Endothelial cell of umbilical vein (primary cell): ENCODE measurements around the gene ATG10. TPM values are rescaled to one million over a fixed set of nuclear protein-coding genes. Genes with fewer than 3 reads are reported as not detected.

ENCODE experiments used
- BruUV-seq: library from RNA; stranded (reverse); fragments of 400-500 nt; replicated peaks from 2 replicates; lab custom pipeline; 2021; lab: Mats Ljungman, UMichigan
- CTCF ChIA-PET: fragments of 300-600, 350-600 bp; sonication (Branson Sonifier 250); formaldehyde crosslinking; loops from one replicate; lab custom pipeline; 2021; ENCODE audit warnings: antibody characterized with exemption, inconsistent platforms; lab: Charles Lee
- POLR2A ChIA-PET: fragments of 300-600, 350-600 bp; sonication (Branson Sonifier 250); formaldehyde crosslinking; loops from one replicate; lab custom pipeline; 2021; ENCODE audit warnings: antibody characterized with exemption, inconsistent platforms; lab: Charles Lee
- DNase-seq: peaks from one replicate; pipeline ENCODE4 v3.0.0-alpha.2; 2011; ENCODE audit warnings: low read depth, low spot score
- FAIRE-seq: peaks from 2 replicates; lab custom pipeline; 2011; peaks lifted over from hg19 to GRCh38; lab: Jason Lieb, UNC
- H2AFZ ChIP-seq: 2 replicates; pipeline ENCODE4 v1.6.0; 2012; ENCODE audit warnings: low read depth, low read length, control low read depth, inconsistent platforms
- H3K27ac ChIP-seq: 2 replicates; pipeline ENCODE4 v1.5.1; 2011; ENCODE audit warnings: low read depth, mild to moderate bottlenecking, control low read depth, low read length, moderate library complexity; ENCODE audit not compliant: insufficient read depth
- H3K27me3 ChIP-seq, 2 experiments: 2 replicates each; pipeline versions ENCODE4 v1.6.0 to v1.6.1; 2011; ENCODE audit warnings: low read length in 2 of 2, mixed read lengths in 1 of 2; ENCODE audit not compliant: control insufficient read depth in 2 of 2, insufficient read depth in 2 of 2
- H3K36me3 ChIP-seq, 2 experiments: 2 replicates in 1 of 2; 3 replicates in 1 of 2; pipeline ENCODE4 v1.5.1; 2011; ENCODE audit warnings: low read length in 2 of 2, mild to moderate bottlenecking in 1 of 2, moderate library complexity in 1 of 2; ENCODE audit not compliant: control insufficient read depth in 2 of 2, insufficient read depth in 2 of 2; ENCODE audit errors: extremely low read depth in 1 of 2
- H3K4me1 ChIP-seq: 3 replicates; pipeline ENCODE4 v1.5.1; 2011; ENCODE audit warnings: mild to moderate bottlenecking, low read length; ENCODE audit not compliant: control insufficient read depth, insufficient read depth; ENCODE audit errors: extremely low read depth
- H3K4me2 ChIP-seq: 2 replicates; pipeline ENCODE4 v1.6.1; 2011; ENCODE audit warnings: low read length, control low read depth, mixed read lengths; ENCODE audit not compliant: insufficient read depth
- H3K4me3 ChIP-seq, 3 experiments: fragments of 200-600 bp in 1 of 3; sonication (generic), shearing (Covaris generic) in 1 of 3; replicated peaks in 1 of 3; 2 replicates each; pipeline ENCODE4 v1.5.1; 2011 to 2016; ENCODE audit warnings: control low read depth in 3 of 3, low read length in 3 of 3, mild to moderate bottlenecking in 2 of 3, inconsistent platforms in 1 of 3, low read depth in 1 of 3, moderate library complexity in 1 of 3; ENCODE audit not compliant: insufficient read depth in 1 of 3
- H3K79me2 ChIP-seq: 2 replicates; pipeline ENCODE4 v1.6.0; 2012; ENCODE audit warnings: low read length, inconsistent platforms; ENCODE audit not compliant: control insufficient read depth, insufficient read depth
- H3K9ac ChIP-seq: replicated peaks from 2 replicates; pipeline ENCODE3; 2011; ENCODE audit warnings: low read length, control low read depth; ENCODE audit not compliant: insufficient read depth; ENCODE audit errors: extremely low read depth
- H3K9me1 ChIP-seq: replicated peaks from 3 replicates; pipeline ENCODE4 v1.6.0; 2011; ENCODE audit warnings: mild to moderate bottlenecking, low read length; ENCODE audit not compliant: control insufficient read depth, insufficient read depth; ENCODE audit errors: extremely low read depth
- H3K9me3 ChIP-seq: replicated peaks from 2 replicates; pipeline ENCODE4 v1.5.1; 2012; ENCODE audit warnings: low read length, inconsistent platforms; ENCODE audit not compliant: control insufficient read depth, insufficient read depth
- H4K20me1 ChIP-seq: replicated peaks from 2 replicates; pipeline ENCODE3; 2011; ENCODE audit warnings: mild to moderate bottlenecking, low read length; ENCODE audit not compliant: control insufficient read depth, insufficient read depth; ENCODE audit errors: extremely low read depth
- CTCF ChIP-seq, 2 donors: IDR thresholded peaks; 1 replicate in 1 of 2; 2 replicates in 1 of 2; pipeline ENCODE4 v1.5.1; 2011; ENCODE audit warnings: low read length in 2 of 2, mild to moderate bottlenecking in 2 of 2, moderate library complexity in 2 of 2, control low read depth in 1 of 2, inconsistent platforms in 1 of 2, low read depth in 1 of 2; ENCODE audit not compliant: insufficient read depth in 1 of 2; ENCODE audit errors: extremely low read depth in 1 of 2
- FOS ChIP-seq: IDR thresholded peaks from 2 replicates; pipeline ENCODE4 v1.6.1; 2011; ENCODE audit warnings: mild to moderate bottlenecking, low read length, moderate library complexity, borderline replicate concordance; ENCODE audit not compliant: insufficient read depth
- GATA2 ChIP-seq: IDR thresholded peaks from 2 replicates; pipeline ENCODE4 v1.7.0; 2011; ENCODE audit warnings: low read depth, mild to moderate bottlenecking, moderate library complexity, mixed read lengths, low read length; ENCODE audit not compliant: insufficient read length, insufficient read depth
- JUN ChIP-seq: IDR thresholded peaks from 2 replicates; pipeline ENCODE4 v1.6.1; 2011; ENCODE audit warnings: borderline replicate concordance, low read depth; ENCODE audit not compliant: insufficient read length, insufficient read depth
- MYC ChIP-seq: IDR thresholded peaks from one replicate; pipeline ENCODE4 v1.6.1; 2011; ENCODE audit warnings: mild to moderate bottlenecking, low read depth, low read length
- POLR2AphosphoS5 ChIP-seq: IDR thresholded peaks from 2 replicates; pipeline ENCODE4 v1.6.1; 2012; ENCODE audit warnings: low read depth, mild to moderate bottlenecking, control low read depth, low read length, moderate library complexity; ENCODE audit not compliant: insufficient read depth
- dilution Hi-C: fragments of 300-500 bp; cut with MboI; formaldehyde crosslinking; loops from one replicate; pipeline ENCODE4 v1.15.0; 2019; ENCODE audit warnings: low sequenced_read_pairs; ENCODE audit not compliant: extremely low pct_ligation_motif_present
- intact Hi-C: fragments of 100-400 bp; cut with micrococcal nuclease; formaldehyde crosslinking; loops from one replicate; pipeline ENCODE4 v1.10.0; 2022
- polyA plus RNA-seq, 4 experiments: library from polyadenylated mRNA; depleted of rRNA in 3 of 4; stranded (reverse) in 3 of 4; unstranded in 1 of 4; fragments of >200 nt; gene quantifications; 2 replicates each; pipeline versions ENCODE4 v1.2.1 to v1.2.3, GENCODE V29; 2011 to 2012; ENCODE audit warnings: missing spikeins in 1 of 4
- total RNA-seq: library from RNA; stranded (reverse); gene quantifications from 2 replicates; pipeline ENCODE4 v1.2.3, GENCODE V29; 2021
- TF ChIP-seq, protein P1 (sequence below): IDR thresholded peaks from 2 replicates; pipeline ENCODE4 v1.6.1; 2011; ENCODE audit not compliant: insufficient read depth, insufficient read length

ATG10 gene
- total and polyA plus RNA-seq, 2 donors (not counting 3 experiments of a cell fraction or from before 2014, with no cell fraction given), result 1.6 to 3.9 TPM

- no peaks in the 10 kb centered on the region for H4K20me1 ChIP-seq
- H2AFZ ChIP-seq, result no peak overlapping the region
- no peak overlapping the region for H3K9ac ChIP-seq
- intact Hi-C loops, result no loop called here
- no peaks in the 10 kb centered on the region for H3K27me3 ChIP-seq
- no peak for FAIRE-seq
- no peaks in the 10 kb centered on the region for H3K36me3 ChIP-seq
- DNase-seq, result no peak
- H3K4me3 ChIP-seq, result no peak overlapping the region
- TF ChIP-seq, protein P1, sequence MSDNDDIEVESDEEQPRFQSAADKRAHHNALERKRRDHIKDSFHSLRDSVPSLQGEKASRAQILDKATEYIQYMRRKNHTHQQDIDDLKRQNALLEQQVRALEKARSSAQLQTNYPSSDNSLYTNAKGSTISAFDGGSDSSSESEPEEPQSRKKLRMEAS, result no peak
- no peak for TF ChIP-seq MYC
- TF ChIP-seq POLR2AphosphoS5, result no peak
- TF ChIP-seq FOS, result no peak
- TF ChIP-seq CTCF (IDR thresholded peaks at IDR 0.05; ENCODE audit: extremely low read depth in 1 of 2, insufficient read depth in 1 of 2, low read depth in 1 of 2, low read length in 2 of 2), result no peak
- no peak for TF ChIP-seq GATA2
- no peak for TF ChIP-seq JUN
- ChIA-PET POLR2A (no interaction called here), CTCF (no interaction called here)
- dilution Hi-C loops, result no loop called here
- BruUV-seq, result no TSS peak
- H3K79me2 ChIP-seq, result no peaks in the 10 kb centered on the region
- no peaks in the 10 kb centered on the region for H3K9me1 ChIP-seq
- H3K9me3 ChIP-seq, result no peaks in the 10 kb centered on the region
- H3K4me1 ChIP-seq, result no peaks in the 10 kb centered on the region
- H3K4me2 ChIP-seq, result no peak overlapping the region
- no peak overlapping the region for H3K27ac ChIP-seq
These were observed 158.0 kb downstream of the ATG10 start for GRCh38 chr5:82129723-82130285.
